HG02973 (cell line): ENCODE measurements around the gene CACNB4.
A peak's percentile ranks its signal among the peaks of the same experiment; 100 is the strongest.

Experiments
- ATAC-seq: cut with Tn5 transposase; IDR thresholded peaks from one replicate; pipeline ENCODE4 v1.9.1; 2021; ENCODE audit warnings: moderate library complexity; ENCODE audit not compliant: unreplicated experiment

Gene CACNB4

DNA sequence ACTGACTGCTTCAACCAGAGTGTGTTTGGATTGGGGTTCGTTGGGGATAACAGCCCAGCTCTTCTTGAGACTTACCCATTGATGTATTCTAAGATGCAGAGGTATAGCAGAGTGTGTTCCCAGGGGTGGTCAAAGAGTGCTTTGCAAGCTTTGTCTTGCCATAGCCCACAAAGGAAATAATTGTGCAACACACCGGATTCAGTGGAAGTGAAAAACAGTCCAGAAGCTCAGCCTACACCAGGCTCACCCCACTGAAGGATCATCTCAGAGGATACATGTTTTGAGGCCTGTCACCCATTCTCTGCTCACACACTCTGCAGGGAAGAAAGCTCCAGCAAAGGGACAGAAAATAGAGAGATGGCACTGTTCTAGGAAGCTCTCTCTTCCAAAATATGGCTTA lies 9.6 kb downstream of the CACNB4 start:
- no peak for ATAC-seq

- no peak for ATAC-seq
Observed at GRCh38 chr2:152088006-152088405, 10.8 kb downstream of the CACNB4 start.

GRCh38 chr2:152086231-152086630 lies 12.6 kb downstream of the CACNB4 start:
- ATAC-seq: no peak

- no peak for ATAC-seq
Observed at GRCh38 chr2:152084076-152084475, 14.8 kb downstream of the CACNB4 start.

- no peak for ATAC-seq
Observed at GRCh38 chr2:152083202-152083875, 15.5 kb downstream of the CACNB4 start.

- ATAC-seq: no peak
Observed at GRCh38 chr2:152078662-152079061, 20.2 kb downstream of the CACNB4 start.

DNA sequence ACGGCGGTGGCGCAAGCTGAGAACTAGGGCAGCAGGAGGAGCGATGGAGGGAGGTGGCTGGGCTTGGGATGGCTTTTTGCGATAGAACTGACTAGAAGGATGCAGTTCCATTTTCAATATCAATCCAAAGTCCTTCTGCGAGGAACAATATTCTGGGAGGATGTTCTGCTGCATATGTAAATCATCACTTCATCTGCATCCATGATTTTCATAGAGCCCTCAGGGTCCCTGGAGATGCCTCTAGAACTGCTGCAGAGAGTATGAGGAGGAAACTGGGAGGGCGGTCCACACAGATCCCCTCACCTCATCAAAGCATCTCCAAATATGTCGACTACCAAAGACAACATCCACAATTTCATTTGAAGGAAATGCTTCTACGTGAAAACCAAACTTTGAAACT lies 20.8 kb downstream of the CACNB4 start:
- ATAC-seq: no peak

DNA sequence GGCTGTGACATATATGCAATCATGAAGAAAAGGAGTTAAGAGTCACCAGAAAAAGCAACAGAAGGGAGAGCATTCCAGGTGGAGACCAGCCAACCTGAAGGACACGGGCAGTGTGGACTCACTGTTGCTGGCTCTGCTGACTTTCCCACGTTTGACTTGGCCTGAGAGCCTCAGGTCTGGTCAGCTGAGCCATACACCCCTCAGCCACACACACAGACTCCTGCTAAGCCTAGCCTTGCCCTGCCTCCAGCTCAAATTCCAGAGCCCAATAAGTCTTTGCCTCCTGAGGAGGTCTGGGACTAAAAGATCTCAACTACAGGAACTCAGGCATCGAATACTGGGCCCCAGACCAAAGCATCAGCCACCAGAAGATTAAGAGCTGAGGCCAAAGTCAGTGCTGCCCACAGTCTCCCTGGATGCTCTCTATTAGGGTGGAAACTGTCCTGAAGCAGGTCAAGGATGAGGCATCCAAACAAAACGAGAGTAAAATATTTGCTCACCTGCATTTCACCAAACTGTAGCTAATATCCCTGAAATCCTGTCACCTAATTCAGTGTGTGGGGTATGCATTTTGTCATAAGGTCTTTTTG lies 23.3 kb downstream of the CACNB4 start:
- ATAC-seq: no peak

- no peak for ATAC-seq
Observed at GRCh38 chr2:152072011-152072410, 26.8 kb downstream of the CACNB4 start.

DNA sequence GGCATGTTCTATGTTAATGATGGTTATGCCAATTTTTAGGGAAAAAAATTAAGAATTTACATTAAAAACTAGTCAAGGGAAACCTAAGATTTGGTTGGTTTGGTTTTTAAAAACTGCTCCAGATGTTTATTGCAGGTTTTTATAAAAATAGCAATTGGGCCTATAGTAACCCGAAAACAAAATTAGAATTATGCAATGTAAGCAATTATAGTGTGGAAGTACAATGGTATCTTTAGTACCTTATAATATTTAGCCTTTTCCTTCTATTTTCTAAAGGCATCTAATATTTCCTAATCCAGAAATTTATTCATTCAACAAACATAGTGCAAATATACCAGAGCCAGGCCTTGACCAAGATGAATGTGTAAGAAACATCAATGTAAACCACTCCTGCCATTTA lies 27.3 kb downstream of the CACNB4 start:
- no peak for ATAC-seq

GRCh38 chr2:152071092-152071491 lies 27.8 kb downstream of the CACNB4 start:
- peak; percentile 82 for ATAC-seq

GRCh38 chr2:152068226-152068625 lies 30.6 kb downstream of the CACNB4 start:
- no peak for ATAC-seq

GRCh38 chr2:152067823-152068222 lies 31.0 kb downstream of the CACNB4 start:
- no peak for ATAC-seq

GRCh38 chr2:152065945-152066344 lies 32.9 kb downstream of the CACNB4 start:
- no peak for ATAC-seq

GRCh38 chr2:152064001-152064400 lies 34.8 kb downstream of the CACNB4 start:
- no peak for ATAC-seq

- no peak for ATAC-seq
Observed at GRCh38 chr2:152063325-152063924, 35.4 kb downstream of the CACNB4 start.

GRCh38 chr2:152062125-152063091 lies 36.4 kb downstream of the CACNB4 start:
- no peak for ATAC-seq

- ATAC-seq: no peak
Observed at GRCh38 chr2:152061383-152061782, 37.5 kb downstream of the CACNB4 start.

DNA sequence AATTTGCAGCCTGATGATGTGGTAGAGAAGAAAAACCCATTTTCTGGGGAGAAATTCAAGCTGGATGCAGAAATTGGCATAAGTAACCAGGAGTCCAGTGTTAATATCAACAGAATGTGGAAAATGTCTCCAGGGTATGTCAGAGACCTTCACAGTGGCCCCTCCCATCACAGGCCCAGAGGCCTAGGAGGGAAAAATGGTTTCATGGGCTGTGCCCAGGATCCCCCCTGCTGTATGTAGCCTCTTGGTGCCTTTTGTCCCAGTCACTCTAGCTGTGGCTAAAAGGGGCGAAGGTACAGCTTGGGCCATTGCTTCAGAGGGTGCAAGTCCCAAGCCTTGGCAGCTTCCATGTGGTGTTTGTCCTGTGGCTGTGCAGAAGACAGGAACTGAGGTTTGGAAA lies 40.2 kb downstream of the CACNB4 start:
- ATAC-seq: no peak

DNA sequence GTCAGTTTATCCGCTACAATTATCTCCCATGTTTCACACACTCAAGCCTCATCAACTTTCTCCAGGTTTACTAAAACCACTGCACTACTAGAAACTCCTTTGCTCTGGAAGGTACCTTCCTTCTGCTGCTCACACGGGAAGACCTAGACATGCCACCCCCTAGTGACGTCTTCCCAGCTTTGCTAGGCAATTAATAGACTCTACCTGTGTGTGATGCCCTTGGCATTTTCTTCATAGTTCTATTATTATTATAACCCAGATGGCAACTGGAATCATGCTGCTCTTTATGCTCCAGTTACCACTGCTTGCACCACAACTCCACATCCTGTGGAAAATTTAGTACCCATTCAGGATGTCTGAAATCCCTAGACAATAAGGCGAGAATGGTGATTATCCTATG lies 42.4 kb downstream of the CACNB4 start:
- no peak for ATAC-seq

- ATAC-seq: no peak
Observed at GRCh38 chr2:152055366-152056108, 43.3 kb downstream of the CACNB4 start.
